GM18867 (cell line): ENCODE results near the gene CTBS.
"Not testable (repeated sequence)": the region's sequence is repeated elsewhere in the genome, so short reads cannot be mapped to it uniquely, and the experiment has no call there.

Experiments
- ATAC-seq: cut with Tn5 transposase; IDR thresholded peaks from one replicate; pipeline ENCODE4 v1.9.1; 2021; ENCODE audit warnings: mild to moderate bottlenecking, moderate library complexity; ENCODE audit not compliant: unreplicated experiment

CTBS gene

GRCh38 chr1:84573967-84574842, at the start of gene CTBS:
TSS of gene CTBS (minus strand) at chr1:84574440. CDS start at chr1:84574415, 25 bp downstream.
- ATAC-seq: peak; percentile 83

- ATAC-seq: no peak
Measured at GRCh38 chr1:84621553-84621952, 47.3 kb upstream of the CTBS start.

- peak; percentile 96 for ATAC-seq
Measured at GRCh38 chr1:84620720-84621313, 46.6 kb upstream of the CTBS start.

- ATAC-seq: no peak
Measured at GRCh38 chr1:84619383-84620102, 45.3 kb upstream of the CTBS start.

- no peak for ATAC-seq
Measured at GRCh38 chr1:84617349-84617748, 43.1 kb upstream of the CTBS start.

GRCh38 chr1:84615790-84616189, 41.5 kb upstream of the CTBS start:
- ATAC-seq: no peak

- ATAC-seq: no peak
Measured at GRCh38 chr1:84613887-84614286, 39.6 kb upstream of the CTBS start.

GRCh38 chr1:84613026-84613425, 38.8 kb upstream of the CTBS start:
- ATAC-seq: no peak

GRCh38 chr1:84611796-84612195, 37.6 kb upstream of the CTBS start:
- no peak for ATAC-seq

- no peak for ATAC-seq
Measured at GRCh38 chr1:84611091-84611490, 36.9 kb upstream of the CTBS start.

GRCh38 chr1:84606977-84607376, 32.7 kb upstream of the CTBS start:
- no peak for ATAC-seq

GRCh38 chr1:84605157-84605556, 30.9 kb upstream of the CTBS start:
- ATAC-seq: no peak

- no peak for ATAC-seq
Measured at GRCh38 chr1:84603941-84604830, 29.9 kb upstream of the CTBS start.

GRCh38 chr1:84603223-84603622, 29.0 kb upstream of the CTBS start:
- ATAC-seq: no peak

GRCh38 chr1:84600796-84601195, 26.6 kb upstream of the CTBS start:
- ATAC-seq: no peak

GRCh38 chr1:84598846-84599741, 24.9 kb upstream of the CTBS start:
- peak; percentile 80 for ATAC-seq

- no peak for ATAC-seq
Measured at GRCh38 chr1:84598418-84598817, 24.2 kb upstream of the CTBS start.

GRCh38 chr1:84597011-84597410, 22.8 kb upstream of the CTBS start:
- no peak for ATAC-seq

GRCh38 chr1:84594959-84595358, 20.7 kb upstream of the CTBS start:
- ATAC-seq: not testable (repeated sequence)

- no peak for ATAC-seq
Measured at GRCh38 chr1:84587099-84587498, 12.9 kb upstream of the CTBS start.
